ENCODE measurements around the gene GUCD1.

The GUCD1 gene

GRCh38 chr22:24497841-24498258 is 57.1 kb downstream of the GUCD1 start:
- Histone ChIP-seq H3K18ac (ENCODE audit: low read length) (no peak overlapping the region), H3K4me1 (ENCODE audit: control insufficient read depth, low read depth, low read length) (peaks cover 3% of the 10 kb centered on the region), H2AK5ac (ENCODE audit: low read length) (no peak overlapping the region), H2BK120ac (ENCODE audit: low read depth, low read length) (no peak overlapping the region), H4K5ac (ENCODE audit: low read length) (no peak overlapping the region), H2BK5ac (ENCODE audit: low read length) (no peak overlapping the region), H3K56ac (ENCODE audit: low read length) (no peak overlapping the region), H3K9ac (ENCODE audit: low read length) (no peak overlapping the region), H3K36me3 (ENCODE audit: control insufficient read depth, insufficient read depth, low read length) (no peaks in the 10 kb centered on the region), H4K8ac (ENCODE audit: low read depth, low read length) (no peak overlapping the region), H3K4me2 (ENCODE audit: low read length) (no peak overlapping the region), H2BK15ac (replicated peaks; ENCODE audit: low read depth) (no peak overlapping the region), H3K79me2 (ENCODE audit: control insufficient read depth, insufficient read depth, low read length) (no peaks in the 10 kb centered on the region), H3K4ac (ENCODE audit: low read depth, low read length) (no peak overlapping the region), H3K27ac (ENCODE audit: low read depth, low read length) (no peak overlapping the region), H3K4me3 (ENCODE audit: low read length) (no peak overlapping the region), H3K27me3 (ENCODE audit: insufficient read depth, low read length, poor library complexity) (peaks cover 11% of the 10 kb centered on the region), H3K23ac (ENCODE audit: low read length) (no peak overlapping the region), H3K79me1 (ENCODE audit: low read length) (no peaks in the 10 kb centered on the region)
- DNase-seq, result no peak
- no CpG with 5 or more reads among the region's 2 CpGs for WGBS (ENCODE audit: extremely low coverage, insufficient coverage, low lambda C conversion rate)

- no peak for DNase-seq
- Histone ChIP-seq H3K23ac (ENCODE audit: low read length) (no peak overlapping the region), H3K9ac (ENCODE audit: low read length) (no peak overlapping the region), H2BK15ac (replicated peaks; ENCODE audit: low read depth) (no peak overlapping the region), H3K18ac (ENCODE audit: low read length) (no peak overlapping the region), H3K36me3 (ENCODE audit: control insufficient read depth, insufficient read depth, low read length) (no peaks in the 10 kb centered on the region), H3K4ac (ENCODE audit: low read depth, low read length) (no peak overlapping the region), H3K56ac (ENCODE audit: low read length) (no peak overlapping the region), H3K27me3 (ENCODE audit: insufficient read depth, low read length, poor library complexity) (peaks cover 13% of the 10 kb centered on the region), H3K4me1 (ENCODE audit: control insufficient read depth, low read depth, low read length) (peaks cover 3% of the 10 kb centered on the region), H2BK5ac (ENCODE audit: low read length) (no peak overlapping the region), H3K79me2 (ENCODE audit: control insufficient read depth, insufficient read depth, low read length) (no peaks in the 10 kb centered on the region), H2BK120ac (ENCODE audit: low read depth, low read length) (no peak overlapping the region), H3K79me1 (ENCODE audit: low read length) (no peaks in the 10 kb centered on the region), H2AK5ac (ENCODE audit: low read length) (no peak overlapping the region), H4K5ac (ENCODE audit: low read length) (no peak overlapping the region), H3K27ac (ENCODE audit: low read depth, low read length) (no peak overlapping the region), H3K4me3 (ENCODE audit: low read length) (no peak overlapping the region), H3K4me2 (ENCODE audit: low read length) (no peak overlapping the region), H4K8ac (ENCODE audit: low read depth, low read length) (no peak overlapping the region)
- no CpG with 5 or more reads among the region's 2 CpGs for WGBS (ENCODE audit: extremely low coverage, insufficient coverage, low lambda C conversion rate)
Observed at GRCh38 chr22:24496661-24497060, 58.3 kb downstream of the GUCD1 start.

- H3K79me1 ChIP-seq (ENCODE audit: low read length), result no peaks in the 10 kb centered on the region
- H3K9ac ChIP-seq (ENCODE audit: low read length), result no peak overlapping the region
- H3K23ac ChIP-seq (ENCODE audit: low read length), result no peak overlapping the region
- peaks cover 3% of the 10 kb centered on the region for H3K4me1 ChIP-seq (ENCODE audit: control insufficient read depth, low read depth, low read length)
- H3K56ac ChIP-seq (ENCODE audit: low read length), result no peak overlapping the region
- no peak overlapping the region for H3K27ac ChIP-seq (ENCODE audit: low read depth, low read length)
- no peak overlapping the region for H2BK120ac ChIP-seq (ENCODE audit: low read depth, low read length)
- no peak overlapping the region for H2BK15ac ChIP-seq (replicated peaks; ENCODE audit: low read depth)
- DNase-seq, result no peak
- H3K27me3 ChIP-seq (ENCODE audit: insufficient read depth, low read length, poor library complexity), result peaks cover 13% of the 10 kb centered on the region
- no peak overlapping the region for H2BK5ac ChIP-seq (ENCODE audit: low read length)
- WGBS (ENCODE audit: extremely low coverage, insufficient coverage, low lambda C conversion rate), result no CpG with 5 or more reads among the region's 5 CpGs
- no peak overlapping the region for H3K18ac ChIP-seq (ENCODE audit: low read length)
- no peak overlapping the region for H3K4ac ChIP-seq (ENCODE audit: low read depth, low read length)
- H4K8ac ChIP-seq (ENCODE audit: low read depth, low read length), result no peak overlapping the region
- H3K36me3 ChIP-seq (ENCODE audit: control insufficient read depth, insufficient read depth, low read length), result no peaks in the 10 kb centered on the region
- no peak overlapping the region for H3K4me3 ChIP-seq (ENCODE audit: low read length)
- no peak overlapping the region for H2AK5ac ChIP-seq (ENCODE audit: low read length)
- no peak overlapping the region for H4K5ac ChIP-seq (ENCODE audit: low read length)
- no peak overlapping the region for H3K4me2 ChIP-seq (ENCODE audit: low read length)
- no peaks in the 10 kb centered on the region for H3K79me2 ChIP-seq (ENCODE audit: control insufficient read depth, insufficient read depth, low read length)
Observed at GRCh38 chr22:24496234-24496633, 58.7 kb downstream of the GUCD1 start.

GRCh38 chr22:24495365-24495675 is 59.6 kb downstream of the GUCD1 start:
- Histone ChIP-seq H3K56ac (ENCODE audit: low read length) (no peak overlapping the region), H3K4me1 (ENCODE audit: control insufficient read depth, low read depth, low read length) (no peaks in the 10 kb centered on the region), H3K27ac (ENCODE audit: low read depth, low read length) (no peak overlapping the region), H4K5ac (ENCODE audit: low read length) (no peak overlapping the region), H3K36me3 (ENCODE audit: control insufficient read depth, insufficient read depth, low read length) (no peaks in the 10 kb centered on the region), H2BK15ac (replicated peaks; ENCODE audit: low read depth) (no peak overlapping the region), H3K79me2 (ENCODE audit: control insufficient read depth, insufficient read depth, low read length) (no peaks in the 10 kb centered on the region), H3K9ac (ENCODE audit: low read length) (no peak overlapping the region), H3K4me2 (ENCODE audit: low read length) (no peak overlapping the region), H3K4ac (ENCODE audit: low read depth, low read length) (no peak overlapping the region), H3K27me3 (ENCODE audit: insufficient read depth, low read length, poor library complexity) (peaks cover 13% of the 10 kb centered on the region), H4K8ac (ENCODE audit: low read depth, low read length) (no peak overlapping the region), H3K23ac (ENCODE audit: low read length) (no peak overlapping the region), H2AK5ac (ENCODE audit: low read length) (no peak overlapping the region), H2BK5ac (ENCODE audit: low read length) (no peak overlapping the region), H3K79me1 (ENCODE audit: low read length) (no peaks in the 10 kb centered on the region), H3K4me3 (ENCODE audit: low read length) (no peak overlapping the region), H2BK120ac (ENCODE audit: low read depth, low read length) (no peak overlapping the region), H3K18ac (ENCODE audit: low read length) (no peak overlapping the region)
- WGBS (ENCODE audit: extremely low coverage, insufficient coverage, low lambda C conversion rate), result no CpG with 5 or more reads among the region's 17 CpGs
- DNase-seq, result no peak

GRCh38 chr22:24494528-24495364 is 60.2 kb downstream of the GUCD1 start, which contains the start of gene UPB1:
UPB1 (plus strand) TSS chr22:24495332; CDS start chr22:24495404, 72 bp downstream.
- no peak within 1 kb of the TSS for H2BK5ac ChIP-seq (ENCODE audit: low read length)
- peaks cover 13% of the 10 kb centered on the region for H3K27me3 ChIP-seq (ENCODE audit: insufficient read depth, low read length, poor library complexity)
- H2BK120ac ChIP-seq (ENCODE audit: low read depth, low read length), result no peak within 1 kb of the TSS
- H3K27ac ChIP-seq (ENCODE audit: low read depth, low read length), result no peak within 1 kb of the TSS
- no peaks in the 10 kb centered on the region for H3K36me3 ChIP-seq (ENCODE audit: control insufficient read depth, insufficient read depth, low read length)
- no peak for DNase-seq
- no peak within 1 kb of the TSS for H3K4ac ChIP-seq (ENCODE audit: low read depth, low read length)
- H4K5ac ChIP-seq (ENCODE audit: low read length), result no peak within 1 kb of the TSS
- no peak within 1 kb of the TSS for H2AK5ac ChIP-seq (ENCODE audit: low read length)
- H3K4me1 ChIP-seq (ENCODE audit: control insufficient read depth, low read depth, low read length), result no peaks in the 10 kb centered on the region
- peak within 1 kb of the TSS; percentile 43 for H3K4me2 ChIP-seq (ENCODE audit: low read length)
- H3K4me3 ChIP-seq (ENCODE audit: low read length), result no peak within 1 kb of the TSS
- H3K79me2 ChIP-seq (ENCODE audit: control insufficient read depth, insufficient read depth, low read length), result no peaks in the 10 kb centered on the region
- no peaks in the 10 kb centered on the region for H3K79me1 ChIP-seq (ENCODE audit: low read length)
- H3K23ac ChIP-seq (ENCODE audit: low read length), result no peak within 1 kb of the TSS
- WGBS (ENCODE audit: extremely low coverage, insufficient coverage, low lambda C conversion rate), result no CpG with 5 or more reads among the region's 76 CpGs
- peak within 1 kb of the TSS; percentile 62 for H3K56ac ChIP-seq (ENCODE audit: low read length)
- peak within 1 kb of the TSS; percentile 23 for H3K9ac ChIP-seq (ENCODE audit: low read length)
- H3K18ac ChIP-seq (ENCODE audit: low read length), result peak within 1 kb of the TSS; percentile 2
- no peak within 1 kb of the TSS for H2BK15ac ChIP-seq (replicated peaks; ENCODE audit: low read depth)
- H4K8ac ChIP-seq (ENCODE audit: low read depth, low read length), result no peak within 1 kb of the TSS

GRCh38 chr22:24494167-24494527 is 60.8 kb downstream of the GUCD1 start:
- Histone ChIP-seq H3K18ac (ENCODE audit: low read length) (no peak overlapping the region), H3K56ac (ENCODE audit: low read length) (peak overlapping the region; percentile 51), H3K9ac (ENCODE audit: low read length) (peak overlapping the region; percentile 23), H2BK15ac (replicated peaks; ENCODE audit: low read depth) (no peak overlapping the region), H3K79me1 (ENCODE audit: low read length) (no peaks in the 10 kb centered on the region), H3K23ac (ENCODE audit: low read length) (no peak overlapping the region), H4K5ac (ENCODE audit: low read length) (no peak overlapping the region), H3K36me3 (ENCODE audit: control insufficient read depth, insufficient read depth, low read length) (no peaks in the 10 kb centered on the region), H4K8ac (ENCODE audit: low read depth, low read length) (no peak overlapping the region), H3K79me2 (ENCODE audit: control insufficient read depth, insufficient read depth, low read length) (no peaks in the 10 kb centered on the region), H2BK5ac (ENCODE audit: low read length) (no peak overlapping the region), H3K4me2 (ENCODE audit: low read length) (peak overlapping the region; percentile 43), H2AK5ac (ENCODE audit: low read length) (no peak overlapping the region), H2BK120ac (ENCODE audit: low read depth, low read length) (no peak overlapping the region), H3K27me3 (ENCODE audit: insufficient read depth, low read length, poor library complexity) (peaks cover 13% of the 10 kb centered on the region), H3K4me1 (ENCODE audit: control insufficient read depth, low read depth, low read length) (no peaks in the 10 kb centered on the region), H3K27ac (ENCODE audit: low read depth, low read length) (no peak overlapping the region), H3K4me3 (ENCODE audit: low read length) (no peak overlapping the region), H3K4ac (ENCODE audit: low read depth, low read length) (no peak overlapping the region)
- no peak for DNase-seq
- WGBS (ENCODE audit: extremely low coverage, insufficient coverage, low lambda C conversion rate), result no CpG with 5 or more reads among the region's 21 CpGs

All from mesendoderm (in vitro differentiated cells).